Loucy (cell line): ENCODE data around the gene PSMB5.
A peak's percentile ranks its signal among the peaks of the same experiment; 100 is the strongest.

Experiments
- H2AFZ ChIP-seq: fragments of 200-600 bp; sonication (generic); 2 replicates; pipeline ENCODE4 v1.6.0; 2016; ENCODE audit warnings: antibody characterized with exemption, mild to moderate bottlenecking, low read length, moderate library complexity
- H3F3A ChIP-seq: fragments of 200-600 bp; 2 replicates; pipeline ENCODE4 v1.6.0; 2016; ENCODE audit warnings: antibody characterized with exemption, low read depth, mild to moderate bottlenecking
- H3K27me3 ChIP-seq: fragments of 200-600 bp; sonication (generic); 2 replicates; pipeline ENCODE4 v1.6.1; 2014; ENCODE audit warnings: low read length, mild to moderate bottlenecking; ENCODE audit not compliant: insufficient read depth, poor library complexity, severe bottlenecking
- H3K36me3 ChIP-seq: fragments of 200-600 bp; sonication (generic); 2 replicates; pipeline ENCODE4 v1.6.1; 2016; ENCODE audit warnings: low read length; ENCODE audit not compliant: insufficient read depth
- H3K4me1 ChIP-seq: fragments of 200-600 bp; sonication (generic); 2 replicates; pipeline ENCODE4 v1.5.1; 2014; ENCODE audit warnings: low read length, mild to moderate bottlenecking; ENCODE audit not compliant: insufficient read depth, poor library complexity, severe bottlenecking
- H3K4me2 ChIP-seq: fragments of 200-600 bp; sonication (generic); 2 replicates; pipeline ENCODE4 v1.6.0; 2014; ENCODE audit warnings: antibody characterized with exemption, low read length, low read depth, mild to moderate bottlenecking; ENCODE audit not compliant: poor library complexity, severe bottlenecking
- H3K4me3 ChIP-seq: fragments of 200-600 bp; sonication (generic); 2 replicates; pipeline ENCODE4 v1.5.1; 2014; ENCODE audit warnings: low read length, mild to moderate bottlenecking, mixed read lengths; ENCODE audit not compliant: poor library complexity, severe bottlenecking
- H3K79me2 ChIP-seq: fragments of 200-600 bp; sonication (generic); 2 replicates; pipeline ENCODE4 v1.6.1; 2014; ENCODE audit warnings: low read length; ENCODE audit not compliant: insufficient read depth
- H3K9ac ChIP-seq: fragments of 200-600 bp; sonication (generic); 2 replicates; pipeline ENCODE4 v1.6.0; 2014; ENCODE audit warnings: mild to moderate bottlenecking, low read depth, low read length, moderate library complexity; ENCODE audit not compliant: poor library complexity, severe bottlenecking
- H3K9me2 ChIP-seq: fragments of 200-600 bp; sonication (generic); replicated peaks from 2 replicates; pipeline ENCODE4 v1.6.1; 2016; ENCODE audit warnings: low read depth, low read length, mixed read lengths
- H3K9me3 ChIP-seq: fragments of 200-600 bp; sonication (generic); 2 replicates; pipeline ENCODE4 v1.6.1; 2014; ENCODE audit warnings: mild to moderate bottlenecking, antibody characterized with exemption, low read length, low read depth; ENCODE audit not compliant: insufficient read depth
- H4K20me1 ChIP-seq: fragments of 200-600 bp; sonication (generic); 2 replicates; pipeline ENCODE4 v1.6.0; 2014; ENCODE audit warnings: antibody characterized with exemption, low read length, mild to moderate bottlenecking; ENCODE audit not compliant: insufficient read depth, poor library complexity, severe bottlenecking
- CTCF ChIP-seq: fragments of 200-600 bp; sonication (generic); conservative IDR thresholded peaks from 2 replicates; pipeline ENCODE4 v1.5.1; 2014; ENCODE audit warnings: mild to moderate bottlenecking, antibody characterized with exemption, low read length
- EZH2phosphoT487 ChIP-seq: fragments of 200-600 bp; IDR thresholded peaks from 2 replicates; pipeline ENCODE4 v1.6.1; 2018; ENCODE audit warnings: antibody characterized with exemption, mild to moderate bottlenecking, moderate library complexity, borderline replicate concordance

The PSMB5 gene

GRCh38 chr14:23035303-23036144 is 824 bp upstream of the PSMB5 start:
- TF ChIP-seq EZH2phosphoT487 (no peak), CTCF (no peak)
- Histone ChIP-seq H3K9ac (peak overlapping the region; percentile 95), H4K20me1 (peaks cover 7% of the 10 kb centered on the region), H3K9me3 (no peaks in the 10 kb centered on the region), H3K9me2 (no peaks in the 10 kb centered on the region), H2AFZ (peak overlapping the region; percentile 98), H3K79me2 (peaks cover 34% of the 10 kb centered on the region), H3K4me3 (peak overlapping the region; percentile 97), H3K36me3 (peaks cover 5% of the 10 kb centered on the region; the same call in 1 of the 2 replicates), H3K4me1 (peaks cover 18% of the 10 kb centered on the region), H3K27me3 (no peaks in the 10 kb centered on the region), H3K4me2 (peak overlapping the region; percentile 95), H3F3A (no peaks in the 10 kb centered on the region)

- peak overlapping the region; percentile 95 for H3K4me2 ChIP-seq
Observed at GRCh38 chr14:23033801-23034497, 751 bp downstream of the PSMB5 start.

GRCh38 chr14:23033251-23033727 is 1.4 kb downstream of the PSMB5 start:
- peaks cover 5% of the 10 kb centered on the region; the same call in 1 of the 2 replicates for H3K36me3 ChIP-seq
- no peak overlapping the region for H2AFZ ChIP-seq
- H3K9ac ChIP-seq: peak overlapping the region; percentile 95
- peaks cover 29% of the 10 kb centered on the region for H3K4me1 ChIP-seq
- peaks cover 14% of the 10 kb centered on the region for H4K20me1 ChIP-seq
- no peaks in the 10 kb centered on the region for H3K27me3 ChIP-seq
- H3K79me2 ChIP-seq: peaks cover 40% of the 10 kb centered on the region
- peak overlapping the region; percentile 97 for H3K4me3 ChIP-seq
- H3K4me2 ChIP-seq: peak overlapping the region; percentile 95
- H3F3A ChIP-seq: no peaks in the 10 kb centered on the region
- no peak for TF ChIP-seq EZH2phosphoT487
- TF ChIP-seq CTCF: no peak
- no peaks in the 10 kb centered on the region for H3K9me2 ChIP-seq
- no peaks in the 10 kb centered on the region for H3K9me3 ChIP-seq

More at GRCh38 chr14:23033801-23034497, 751 bp downstream of the PSMB5 start:
- TF ChIP-seq CTCF: no peak
- no peaks in the 10 kb centered on the region for H3F3A ChIP-seq
- no peaks in the 10 kb centered on the region for H3K27me3 ChIP-seq
- peak overlapping the region; percentile 98 for H2AFZ ChIP-seq
- no peaks in the 10 kb centered on the region for H3K9me2 ChIP-seq
- H3K9ac ChIP-seq: peak overlapping the region; percentile 95
- peaks cover 5% of the 10 kb centered on the region; the same call in 1 of the 2 replicates for H3K36me3 ChIP-seq
- no peaks in the 10 kb centered on the region for H3K9me3 ChIP-seq
- peak overlapping the region; percentile 97 for H3K4me3 ChIP-seq
- H3K4me1 ChIP-seq: peaks cover 24% of the 10 kb centered on the region
- H3K79me2 ChIP-seq: peaks cover 40% of the 10 kb centered on the region
- peaks cover 8% of the 10 kb centered on the region for H4K20me1 ChIP-seq
